ENCODE measurements around the gene CTNNA2. TPM values are rescaled to one million over a fixed set of nuclear protein-coding genes. Genes with fewer than 3 reads are reported as not detected.

CTNNA2 gene
- total RNA-seq, 1 donor from 2014 or later, result not detected

GRCh38 chr2:79780781-79781180 is 267.9 kb downstream of the CTNNA2 start:
- no peak for DNase-seq (ENCODE audit: extremely low read depth, low read depth, low spot score)

GRCh38 chr2:79782576-79783452 is 270.0 kb downstream of the CTNNA2 start:
- DNase-seq (ENCODE audit: extremely low read depth, low read depth, low spot score), result no peak

GRCh38 chr2:79788952-79789651 is 276.3 kb downstream of the CTNNA2 start:
- DNase-seq (ENCODE audit: extremely low read depth, low read depth, low spot score), result no peak

- DNase-seq (ENCODE audit: extremely low read depth, low read depth, low spot score), result no peak
Measured at GRCh38 chr2:79789811-79790210, 277.0 kb downstream of the CTNNA2 start.

GRCh38 chr2:79792090-79792489 is 279.2 kb downstream of the CTNNA2 start:
- DNase-seq (ENCODE audit: extremely low read depth, low read depth, low spot score), result no peak

GRCh38 chr2:79793006-79793405 is 280.2 kb downstream of the CTNNA2 start:
- no peak for DNase-seq (ENCODE audit: extremely low read depth, low read depth, low spot score)

- no peak for DNase-seq (ENCODE audit: extremely low read depth, low read depth, low spot score)
Measured at GRCh38 chr2:79796641-79797040, 283.8 kb downstream of the CTNNA2 start.

- no peak for DNase-seq (ENCODE audit: extremely low read depth, low read depth, low spot score)
Measured at GRCh38 chr2:79798776-79799175, 285.9 kb downstream of the CTNNA2 start.

GRCh38 chr2:79799729-79800128 is 286.9 kb downstream of the CTNNA2 start:
- no peak for DNase-seq (ENCODE audit: extremely low read depth, low read depth, low spot score)

GRCh38 chr2:79801082-79801481 is 288.2 kb downstream of the CTNNA2 start:
- DNase-seq (ENCODE audit: extremely low read depth, low read depth, low spot score), result no peak

- no peak for DNase-seq (ENCODE audit: extremely low read depth, low read depth, low spot score)
Measured at GRCh38 chr2:79817288-79817687, 304.4 kb downstream of the CTNNA2 start.

GRCh38 chr2:79820281-79820680 is 307.4 kb downstream of the CTNNA2 start:
- DNase-seq (ENCODE audit: extremely low read depth, low read depth, low spot score), result no peak

GRCh38 chr2:79822136-79822535 is 309.3 kb downstream of the CTNNA2 start:
- DNase-seq (ENCODE audit: extremely low read depth, low read depth, low spot score), result no peak

GRCh38 chr2:79824086-79824786 is 311.4 kb downstream of the CTNNA2 start:
- no peak for DNase-seq (ENCODE audit: extremely low read depth, low read depth, low spot score)

GRCh38 chr2:79827881-79828280 is 315.0 kb downstream of the CTNNA2 start:
- DNase-seq (ENCODE audit: extremely low read depth, low read depth, low spot score), result no peak

GRCh38 chr2:79830501-79830900 is 317.6 kb downstream of the CTNNA2 start:
- no peak for DNase-seq (ENCODE audit: extremely low read depth, low read depth, low spot score)

GRCh38 chr2:79831961-79832360 is 319.1 kb downstream of the CTNNA2 start:
- DNase-seq (ENCODE audit: extremely low read depth, low read depth, low spot score), result no peak

- DNase-seq (ENCODE audit: extremely low read depth, low read depth, low spot score), result no peak
Measured at GRCh38 chr2:79832511-79833234, 319.8 kb downstream of the CTNNA2 start.

- no peak for DNase-seq (ENCODE audit: extremely low read depth, low read depth, low spot score)
Measured at GRCh38 chr2:79833235-79833878, 320.5 kb downstream of the CTNNA2 start.

- no peak for DNase-seq (ENCODE audit: extremely low read depth, low read depth, low spot score)
Measured at GRCh38 chr2:79835911-79836310, 323.1 kb downstream of the CTNNA2 start.
